IgD-negative memory B cell (primary cell): Measurements from ENCODE around the gene ANKRD11. TPM values are rescaled to one million over a fixed set of nuclear protein-coding genes. Genes with fewer than 3 reads are reported as not detected.
"Not testable (repeated sequence)": the region's sequence is repeated elsewhere in the genome, so short reads cannot be mapped to it uniquely, and the experiment has no call there.

Source experiments
- H3K27ac Mint-ChIP-seq, 3 donors: one replicate each; pipeline ENCODE4 v1.8.0; 2020 to 2022; ENCODE audit warnings: mild to moderate bottlenecking in 3 of 3, mixed read lengths in 3 of 3, moderate library complexity in 1 of 3
- H3K27me3 Mint-ChIP-seq: one replicate; pipeline ENCODE4 v1.8.0; 2021; ENCODE audit warnings: mixed read lengths
- H3K36me3 Mint-ChIP-seq: one replicate; pipeline ENCODE4 v1.8.0; 2020; ENCODE audit warnings: mild to moderate bottlenecking, mixed read lengths
- H3K4me1 Mint-ChIP-seq, 3 donors: one replicate each; pipeline ENCODE4 v1.8.0; 2020 to 2022; ENCODE audit warnings: mixed read lengths in 3 of 3, mild to moderate bottlenecking in 1 of 3
- H3K4me3 Mint-ChIP-seq, 4 donors: one replicate each; pipeline ENCODE4 v1.8.0; 2020 to 2022; ENCODE audit warnings: mild to moderate bottlenecking in 4 of 4, mixed read lengths in 4 of 4, moderate library complexity in 3 of 4
- H3K9me3 Mint-ChIP-seq, 3 donors: one replicate each; pipeline ENCODE4 v1.8.0; 2020 to 2021; ENCODE audit warnings: mixed read lengths in 3 of 3, mild to moderate bottlenecking in 1 of 3
- polyA plus RNA-seq: library from polyadenylated mRNA; unstranded; fragments of 300-500 nt; fragmentation: Illumina TruSeq; gene quantifications from one replicate; pipeline ENCODE4 v1.2.3, GENCODE V29; 2021

ANKRD11 gene
- polyA plus RNA-seq, 1 donor from 2014 or later, result 11.6 TPM

DNA sequence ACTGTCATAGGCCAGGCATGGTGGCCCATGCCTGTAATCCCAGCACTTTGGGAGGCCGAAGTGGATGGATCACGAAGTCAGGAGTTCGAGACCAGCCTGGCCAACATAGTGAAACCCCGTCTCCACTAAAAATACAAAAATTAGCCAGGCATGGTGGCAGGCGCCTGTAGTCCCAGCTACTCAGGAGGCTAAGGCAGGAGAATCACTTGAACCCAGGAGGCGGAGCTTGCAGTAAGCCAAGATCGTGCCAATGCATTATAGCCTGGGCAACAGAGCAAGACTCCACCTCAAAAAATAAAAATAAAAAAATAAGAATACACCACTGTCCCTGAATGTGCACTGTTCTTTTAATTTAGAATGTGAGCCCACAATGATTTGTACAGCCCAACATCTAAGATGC lies 61.8 kb downstream of the ANKRD11 start:
- peaks cover 33 to 34% (median 34%) of the 10 kb centered on the region in 3 donors for H3K4me1 Mint-ChIP-seq
- H3K4me3 Mint-ChIP-seq, H3K27ac Mint-ChIP-seq, H3K36me3 Mint-ChIP-seq, H3K9me3 Mint-ChIP-seq, H3K27me3 Mint-ChIP-seq: not testable (repeated sequence)

DNA sequence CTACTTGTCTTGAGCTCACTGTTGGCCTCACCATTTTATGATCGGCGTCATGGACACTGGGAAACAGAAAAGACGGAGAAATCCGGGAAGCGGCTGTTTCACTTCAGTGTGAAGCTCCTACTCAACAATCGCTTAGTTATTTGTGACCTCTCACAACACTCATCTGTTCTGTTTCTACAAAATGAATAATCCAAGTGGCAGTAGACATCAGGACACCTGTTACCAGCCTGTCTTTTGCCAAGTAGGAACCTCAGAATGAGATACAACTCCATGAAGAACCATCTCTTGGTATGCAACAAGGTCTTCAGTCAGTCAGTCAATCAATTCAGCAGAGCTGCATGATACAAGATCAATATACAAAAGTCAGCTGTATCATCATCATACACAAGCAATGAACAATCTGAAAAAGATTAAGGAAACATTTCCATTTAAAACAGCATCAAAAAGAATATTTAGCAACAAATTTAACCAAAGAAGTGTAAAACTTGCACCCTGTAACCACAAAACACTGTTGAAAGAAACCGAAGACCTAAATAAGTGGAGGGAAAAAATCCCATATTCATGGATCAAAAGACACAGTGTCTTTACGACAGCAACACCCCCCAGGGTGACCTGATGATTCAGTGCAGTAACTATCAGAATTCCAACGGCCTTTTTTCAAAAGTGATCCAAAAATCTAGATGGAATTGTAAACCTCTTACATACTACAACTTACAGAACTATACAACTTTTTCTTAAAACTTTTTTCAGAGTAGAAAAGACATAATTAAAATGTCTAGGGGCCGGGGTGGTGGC lies 63.4 kb downstream of the ANKRD11 start:
- H3K36me3 Mint-ChIP-seq, result peaks cover 3% of the 10 kb centered on the region
- H3K9me3 Mint-ChIP-seq, result no peaks in the 10 kb centered on the region
- peak overlapping the region; percentile 9 to 71 (median 67) for H3K27ac Mint-ChIP-seq
- peak overlapping the region in 1 of 4 donors; percentile 29 for H3K4me3 Mint-ChIP-seq
- H3K27me3 Mint-ChIP-seq, result no peaks in the 10 kb centered on the region
- peaks cover 48 to 49% (median 49%) of the 10 kb centered on the region in 3 donors for H3K4me1 Mint-ChIP-seq

DNA sequence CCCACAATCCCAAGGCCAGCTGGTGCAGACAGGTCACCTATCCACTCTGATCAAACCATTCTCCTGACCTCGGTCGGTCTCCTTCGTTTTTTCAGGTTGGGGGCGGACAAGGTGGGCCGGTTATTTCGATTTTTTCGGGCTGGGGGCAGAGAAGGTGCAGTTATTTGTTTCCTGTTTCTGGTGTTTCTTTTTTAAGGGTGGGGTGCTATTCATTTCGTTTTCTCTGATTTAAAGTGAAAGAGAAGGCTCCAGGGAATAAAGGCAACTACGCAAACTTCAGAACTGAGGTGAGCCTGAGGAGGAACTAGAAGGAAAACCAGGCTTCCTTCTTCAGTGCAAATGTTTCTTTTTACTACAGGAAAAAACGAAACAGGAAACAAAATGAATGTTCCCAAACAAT lies 64.8 kb downstream of the ANKRD11 start:
- Mint-ChIP-seq H3K9me3 (no peaks in the 10 kb centered on the region), H3K4me1 (peaks cover 52 to 56% (median 53%) of the 10 kb centered on the region in 3 donors), H3K36me3 (peaks cover 3% of the 10 kb centered on the region), H3K27me3 (no peaks in the 10 kb centered on the region), H3K4me3 (peak overlapping the region in 3 of 4 donors; percentile 34 to 79 (median 52)), H3K27ac (peak overlapping the region; percentile 23 to 76 (median 59))

DNA sequence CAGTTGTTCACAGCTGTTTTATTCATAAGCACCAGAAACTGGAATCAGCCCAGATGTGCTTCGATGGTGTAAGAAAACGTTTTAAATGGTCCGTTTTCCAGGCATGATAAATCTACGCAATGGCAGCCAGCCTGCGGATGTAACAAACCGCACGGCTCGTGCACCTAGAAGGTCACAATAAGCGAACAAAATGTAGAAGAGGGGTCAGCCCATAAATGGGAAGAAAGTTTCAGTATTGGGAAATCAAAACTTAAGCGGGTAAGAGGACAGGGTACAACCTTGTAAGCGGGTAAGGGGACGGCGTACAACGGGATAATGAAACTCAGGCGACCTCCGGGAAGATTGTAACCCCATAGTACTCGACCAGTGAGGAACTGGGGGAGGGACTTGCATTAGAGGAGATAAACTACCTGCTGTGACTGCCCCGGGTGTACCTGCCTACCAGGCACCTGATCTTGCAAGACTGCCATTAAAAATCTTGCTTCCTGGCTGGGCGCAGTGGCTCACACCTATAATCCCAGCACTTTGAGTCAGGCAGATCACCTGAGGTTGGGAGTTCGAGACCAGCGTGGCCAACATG lies 66.6 kb downstream of the ANKRD11 start:
- Mint-ChIP-seq H3K4me1 (peaks cover 54 to 62% (median 59%) of the 10 kb centered on the region in 3 donors), H3K27ac (peak overlapping the region; percentile 30 to 80 (median 76)), H3K36me3 (peaks cover 3% of the 10 kb centered on the region), H3K9me3 (no peaks in the 10 kb centered on the region), H3K4me3 (peak overlapping the region in 3 of 4 donors; percentile 42 to 86 (median 63)), H3K27me3 (no peaks in the 10 kb centered on the region)

DNA sequence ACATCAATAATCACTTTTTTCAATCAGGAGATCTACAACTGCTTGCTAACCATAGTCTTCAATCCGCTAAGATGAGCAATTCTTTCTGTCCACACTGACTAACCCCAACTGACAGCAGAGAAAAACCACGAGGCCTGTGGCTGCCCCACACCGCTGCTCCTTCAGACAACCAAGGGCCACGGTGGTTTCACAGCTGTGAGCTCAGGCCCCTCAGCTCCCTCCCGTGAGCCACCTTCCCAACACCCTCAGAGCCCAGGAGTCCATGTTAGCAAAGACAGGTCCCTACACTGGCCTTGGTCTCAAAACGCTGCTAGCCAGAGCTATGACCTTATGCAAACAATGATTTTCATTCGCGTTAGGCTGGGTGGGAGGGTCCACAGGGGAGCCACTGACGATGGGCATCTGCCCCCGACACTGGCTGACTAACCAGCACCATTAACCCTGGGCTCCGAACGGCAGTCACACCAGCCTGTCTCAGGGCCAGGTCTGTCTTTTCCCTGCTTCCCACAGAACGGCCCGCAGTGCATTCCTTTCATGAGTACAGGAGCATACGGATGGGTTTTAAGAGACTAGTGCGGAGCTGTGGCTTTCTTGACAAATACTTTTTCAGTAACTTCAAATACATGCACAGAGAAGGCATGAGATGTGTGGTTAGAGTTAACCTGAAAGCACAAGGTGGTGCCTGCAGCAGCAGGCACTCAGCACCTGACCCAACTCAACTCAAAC lies 67.3 kb downstream of the ANKRD11 start:
- H3K4me1 Mint-ChIP-seq, result peaks cover 52 to 66% (median 65%) of the 10 kb centered on the region in 3 donors

DNA sequence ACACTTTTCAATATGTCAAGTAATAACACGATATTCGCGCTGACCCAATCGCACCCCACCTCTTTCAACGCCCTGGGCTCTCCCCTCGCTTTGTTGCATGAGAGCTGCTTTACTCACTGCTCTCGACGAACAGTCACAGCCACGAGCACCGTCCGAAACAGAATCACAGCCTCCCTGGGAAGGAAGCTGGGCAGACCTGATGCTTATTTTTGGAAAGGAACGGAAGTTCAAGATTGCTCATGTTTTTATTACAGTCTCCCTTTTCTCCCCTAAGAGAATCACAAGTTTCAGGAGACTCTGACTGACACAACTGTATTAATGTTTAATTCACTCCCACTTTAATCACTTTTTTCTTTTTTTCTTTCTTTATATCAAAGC lies 67.8 kb downstream of the ANKRD11 start:
- Mint-ChIP-seq H3K36me3 (peaks cover 3% of the 10 kb centered on the region), H3K9me3 (no peaks in the 10 kb centered on the region), H3K27me3 (no peaks in the 10 kb centered on the region), H3K4me3 (peak overlapping the region; percentile 42 to 86 (median 64)), H3K4me1 (peaks cover 52 to 69% (median 68%) of the 10 kb centered on the region in 3 donors), H3K27ac (peak overlapping the region; percentile 61 to 76 (median 68))

More for the DNA sequence above, 67.3 kb downstream of the ANKRD11 start:
- Mint-ChIP-seq H3K9me3 (no peaks in the 10 kb centered on the region), H3K27ac (peak overlapping the region; percentile 61 to 76 (median 68)), H3K36me3 (peaks cover 3% of the 10 kb centered on the region), H3K27me3 (no peaks in the 10 kb centered on the region), H3K4me3 (peak overlapping the region; percentile 42 to 86 (median 64))

DNA sequence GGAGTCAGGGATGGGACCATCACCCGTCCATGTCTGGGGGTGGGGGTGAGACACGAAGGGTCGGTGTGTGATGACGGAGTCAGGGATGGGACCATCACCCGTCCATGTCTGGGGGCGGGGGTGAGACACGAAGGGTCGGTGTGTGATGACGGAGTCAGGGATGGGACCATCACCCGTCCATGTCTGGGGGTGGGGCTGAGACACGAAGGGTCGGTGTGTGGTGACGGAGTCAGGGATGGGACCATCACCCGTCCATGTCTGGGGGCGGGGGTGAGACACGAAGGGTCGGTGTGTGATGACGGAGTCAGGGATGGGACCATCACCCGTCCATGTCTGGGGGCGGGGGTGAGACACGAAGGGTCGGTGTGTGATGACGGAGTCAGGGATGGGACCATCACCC lies 69.1 kb downstream of the ANKRD11 start:
- H3K27ac Mint-ChIP-seq, H3K4me3 Mint-ChIP-seq, H3K36me3 Mint-ChIP-seq, H3K27me3 Mint-ChIP-seq, H3K9me3 Mint-ChIP-seq: not testable (repeated sequence)
- H3K4me1 Mint-ChIP-seq, result peaks cover 48 to 68% (median 64%) of the 10 kb centered on the region in 3 donors

DNA sequence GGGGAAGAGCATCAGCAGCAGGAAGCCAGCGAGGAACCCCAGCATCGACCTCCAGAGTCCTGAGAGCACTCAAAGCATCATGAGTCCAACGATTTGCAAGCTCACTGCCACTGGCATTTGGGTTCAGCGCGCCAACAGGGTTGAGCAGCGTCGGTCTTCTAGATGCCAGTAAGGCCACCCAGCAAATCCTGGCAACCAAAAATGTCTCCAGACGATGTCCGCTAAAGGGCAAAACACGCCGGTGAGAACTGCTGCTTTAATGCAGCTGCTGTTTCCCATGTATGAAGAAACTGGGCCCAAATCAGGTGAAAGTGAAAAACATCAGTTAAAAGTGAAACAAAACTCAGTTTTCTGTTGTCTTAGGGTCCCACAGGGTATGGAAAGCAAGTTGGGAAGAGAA lies 70.2 kb downstream of the ANKRD11 start:
- peaks cover 1% of the 10 kb centered on the region for H3K36me3 Mint-ChIP-seq
- H3K9me3 Mint-ChIP-seq, result no peaks in the 10 kb centered on the region
- H3K4me3 Mint-ChIP-seq, result peak overlapping the region in 2 of 4 donors; percentile 17 to 32
- no peak overlapping the region for H3K27ac Mint-ChIP-seq
- H3K27me3 Mint-ChIP-seq, result no peaks in the 10 kb centered on the region
- peaks cover 42 to 63% (median 60%) of the 10 kb centered on the region in 3 donors for H3K4me1 Mint-ChIP-seq

DNA sequence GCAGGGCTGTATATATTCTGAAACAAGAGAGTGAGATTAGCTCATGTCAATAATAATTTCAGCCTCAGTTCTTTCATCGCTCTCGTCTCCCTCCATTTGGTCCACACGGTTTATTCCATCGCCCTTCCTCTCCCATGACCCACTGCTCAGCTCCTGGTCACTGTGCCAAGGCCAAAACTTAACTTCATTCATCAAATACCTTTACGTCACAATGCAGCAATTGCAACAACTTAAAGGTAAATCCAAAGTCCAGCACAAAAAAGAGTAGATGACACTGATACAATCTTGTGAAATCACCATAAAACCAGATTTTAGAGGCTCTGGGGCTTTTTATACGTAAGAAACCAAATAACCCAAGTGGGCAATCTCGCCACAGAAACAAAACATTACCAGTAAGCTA lies 72.0 kb downstream of the ANKRD11 start:
- Mint-ChIP-seq H3K36me3 (peaks cover 1% of the 10 kb centered on the region), H3K4me1 (peaks cover 31 to 54% (median 46%) of the 10 kb centered on the region in 3 donors), H3K27me3 (no peaks in the 10 kb centered on the region), H3K27ac (peak overlapping the region in 1 of 3 donors; percentile 31), H3K4me3 (no peak overlapping the region), H3K9me3 (no peaks in the 10 kb centered on the region)

DNA sequence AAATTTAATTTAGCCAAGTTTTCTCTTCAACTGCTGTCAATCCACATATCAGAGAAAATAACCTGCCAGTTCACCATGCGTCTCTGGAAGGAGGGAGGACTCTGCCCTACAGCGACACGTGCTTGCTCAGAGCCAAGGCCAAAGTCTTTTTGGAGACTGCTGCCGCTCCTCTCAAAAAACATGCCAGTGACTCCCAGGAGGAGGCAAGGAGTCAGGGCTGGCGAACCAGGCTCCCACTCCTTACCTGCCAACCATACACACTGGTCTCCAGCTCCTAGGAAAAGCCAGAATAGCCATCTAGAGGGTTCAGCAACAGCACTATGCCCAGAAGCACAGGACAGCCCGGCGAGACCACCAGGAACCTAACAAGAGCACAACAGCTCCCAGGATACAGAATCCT lies 73.0 kb downstream of the ANKRD11 start:
- Mint-ChIP-seq H3K27me3 (no peaks in the 10 kb centered on the region), H3K27ac (no peak overlapping the region), H3K36me3 (peaks cover 1% of the 10 kb centered on the region), H3K4me1 (peaks cover 25 to 47% (median 39%) of the 10 kb centered on the region in 3 donors), H3K9me3 (no peaks in the 10 kb centered on the region), H3K4me3 (peak overlapping the region in 1 of 4 donors; percentile 60)

DNA sequence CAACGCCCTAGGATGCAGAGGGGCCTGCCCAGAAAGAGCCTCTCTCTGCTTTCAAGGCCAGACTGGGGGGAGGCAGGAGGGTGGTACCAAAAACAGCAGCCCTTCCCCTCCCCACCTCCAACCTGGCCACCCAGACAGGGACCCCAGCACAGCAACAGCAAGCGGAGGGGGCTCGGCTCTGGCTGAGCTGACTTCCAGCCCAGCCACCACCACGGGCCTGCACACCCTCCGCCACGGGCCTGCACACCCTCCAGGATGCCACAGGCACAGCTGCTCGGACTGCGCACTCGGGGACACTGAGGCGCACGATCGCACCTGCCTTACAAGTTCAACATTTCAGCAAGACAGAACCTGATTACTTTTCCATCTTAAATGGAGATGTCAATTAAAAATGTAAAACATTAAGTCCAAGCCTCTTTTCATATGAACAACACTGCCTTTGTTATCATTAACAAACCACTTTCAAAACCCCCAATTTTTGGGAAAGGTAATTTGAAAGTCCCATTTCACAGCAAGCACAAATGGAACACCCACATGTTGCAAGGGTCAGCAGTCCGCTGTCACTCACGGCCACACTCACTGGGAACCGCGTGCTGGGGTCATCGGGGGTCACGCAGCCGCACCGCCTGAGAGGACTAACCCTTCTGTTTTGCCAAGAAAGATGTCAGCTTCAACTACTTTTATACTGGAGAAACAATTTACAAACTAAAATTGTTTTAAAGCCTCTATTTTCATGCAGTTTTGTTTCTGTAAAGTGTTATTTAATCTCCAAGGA lies 76.4 kb downstream of the ANKRD11 start:
- Mint-ChIP-seq H3K36me3 (no peaks in the 10 kb centered on the region), H3K27ac (peak overlapping the region in 2 of 3 donors; percentile 8 to 27), H3K27me3 (no peaks in the 10 kb centered on the region), H3K4me3 (no peak overlapping the region), H3K9me3 (no peaks in the 10 kb centered on the region), H3K4me1 (peaks cover 40 to 51% (median 41%) of the 10 kb centered on the region in 3 donors)

DNA sequence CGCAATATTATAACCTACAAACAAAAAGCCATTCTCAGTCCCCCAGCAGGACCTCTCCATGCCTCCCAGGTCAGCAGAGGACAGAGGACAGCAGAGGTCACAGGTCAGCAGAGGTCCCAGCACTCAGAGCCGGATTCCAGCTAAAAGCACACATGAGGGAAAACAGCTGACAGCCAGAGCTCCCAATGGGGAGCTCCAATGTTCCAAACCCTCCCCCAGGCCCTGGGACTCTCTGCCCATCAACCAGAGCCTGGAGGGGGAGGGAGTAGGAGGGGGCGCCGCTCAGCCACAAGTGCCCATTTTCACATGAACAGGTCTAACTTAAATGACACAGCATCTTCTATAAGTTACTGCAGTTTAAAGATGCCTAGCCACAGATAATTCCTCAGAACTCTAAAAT lies 77.5 kb downstream of the ANKRD11 start:
- peak overlapping the region in 2 of 4 donors; percentile 8 to 37 for H3K4me3 Mint-ChIP-seq
- no peaks in the 10 kb centered on the region for H3K27me3 Mint-ChIP-seq
- H3K27ac Mint-ChIP-seq, result peak overlapping the region; percentile 9 to 63 (median 50)
- no peaks in the 10 kb centered on the region for H3K36me3 Mint-ChIP-seq
- H3K4me1 Mint-ChIP-seq, result peaks cover 45 to 57% (median 52%) of the 10 kb centered on the region in 3 donors
- H3K9me3 Mint-ChIP-seq, result no peaks in the 10 kb centered on the region

DNA sequence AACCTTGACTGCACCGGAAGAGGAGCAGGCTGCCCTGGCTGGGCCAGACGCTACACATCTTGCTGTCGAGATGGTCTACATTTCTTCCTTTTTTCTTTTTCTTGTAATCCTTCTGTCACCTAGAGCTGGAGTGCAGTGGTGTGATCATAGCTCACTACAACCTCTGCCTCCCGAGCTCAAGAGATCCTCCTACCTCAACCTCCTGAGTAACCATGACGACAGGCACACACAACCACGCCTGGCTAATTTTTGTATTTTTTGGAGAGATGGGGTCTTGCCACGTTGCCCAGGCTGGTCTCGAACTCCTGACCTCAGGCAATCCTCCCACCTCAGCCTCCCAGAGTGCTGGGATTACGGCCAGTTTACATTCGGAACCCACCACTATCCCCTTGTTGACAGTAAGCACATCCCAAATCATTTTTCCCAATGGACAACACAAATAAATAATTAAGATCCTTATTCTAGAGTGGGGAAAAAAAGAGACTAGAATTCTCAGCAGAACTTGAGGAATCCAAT lies 79.0 kb downstream of the ANKRD11 start:
- H3K36me3 Mint-ChIP-seq, result no peaks in the 10 kb centered on the region

DNA sequence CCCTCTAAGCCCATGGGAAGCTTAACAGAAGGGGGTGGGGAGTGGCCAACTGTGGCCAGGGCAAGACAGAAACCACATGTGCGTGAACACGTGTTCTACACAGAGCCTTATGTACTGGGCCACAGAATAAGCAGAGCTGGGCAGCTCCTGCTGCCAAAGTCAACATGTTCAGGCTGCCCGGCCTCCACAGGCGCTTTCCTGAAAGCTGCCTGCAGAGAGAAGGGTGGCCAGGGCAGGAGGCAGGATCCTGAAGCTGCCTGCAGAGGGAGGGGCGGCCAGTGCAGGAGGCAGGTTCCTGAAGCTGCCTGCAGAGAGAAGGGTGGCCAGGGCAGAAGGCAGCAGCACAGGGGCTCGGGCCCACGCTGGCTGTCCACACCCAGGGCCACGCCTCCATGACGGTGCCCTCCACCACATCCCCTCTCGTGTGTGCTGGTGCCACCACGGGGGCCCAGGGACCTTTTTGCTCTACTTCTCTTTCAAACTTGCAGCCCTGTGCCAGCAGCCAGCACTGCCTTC lies 79.5 kb downstream of the ANKRD11 start:
- Mint-ChIP-seq H3K27ac (peak overlapping the region in 2 of 3 donors; percentile 67 to 71), H3K4me1 (peaks cover 46 to 63% (median 57%) of the 10 kb centered on the region in 3 donors), H3K27me3 (no peaks in the 10 kb centered on the region), H3K4me3 (peak overlapping the region in 3 of 4 donors; percentile 41 to 55 (median 55)), H3K9me3 (no peaks in the 10 kb centered on the region), H3K36me3 (no peaks in the 10 kb centered on the region)

More for the DNA sequence above, 79.0 kb downstream of the ANKRD11 start:
- H3K4me3 Mint-ChIP-seq, result peak overlapping the region in 2 of 4 donors; percentile 41 to 55
- H3K27ac Mint-ChIP-seq, result peak overlapping the region in 2 of 3 donors; percentile 67 to 71
- peaks cover 50 to 61% (median 61%) of the 10 kb centered on the region in 3 donors for H3K4me1 Mint-ChIP-seq
- no peaks in the 10 kb centered on the region for H3K9me3 Mint-ChIP-seq
- no peaks in the 10 kb centered on the region for H3K27me3 Mint-ChIP-seq
